H1 (cell line): ENCODE results near the gene MARCHF10. TPM values are rescaled to one million over a fixed set of nuclear protein-coding genes. Genes with fewer than 3 reads are reported as not detected.

Source experiments
- CTCF ChIA-PET: fragments of 300-600 bp; sonication (Branson Sonifier 250); formaldehyde crosslinking; loops from one replicate; lab custom pipeline; 2021; ENCODE audit not compliant: partially characterized antibody; lab: Charles Lee
- POLR2A ChIA-PET: fragments of 300-600 bp; sonication (Branson Sonifier 250); formaldehyde crosslinking; loops from one replicate; lab custom pipeline; 2021; ENCODE audit warnings: inconsistent platforms; ENCODE audit not compliant: partially characterized antibody; lab: Charles Lee
- DNase-seq, 2 experiments: peaks; one replicate each; pipeline versions ENCODE4 v3.0.0 to v3.0.0-alpha.2; 2010 to 2022; ENCODE audit warnings: low spot score in 2 of 2, low read depth in 1 of 2, mixed read lengths in 1 of 2
- FAIRE-seq: peaks from 2 replicates; lab custom pipeline; 2011; peaks lifted over from hg19 to GRCh38; lab: Jason Lieb, UNC
- H2AFZ ChIP-seq: 2 replicates; pipeline ENCODE4 v1.8.1; 2012; ENCODE audit warnings: low read length, inconsistent platforms
- H2AK5ac ChIP-seq: 2 replicates; pipeline ENCODE4 v1.6.1; 2013; ENCODE audit warnings: low read depth, low read length
- H2BK120ac ChIP-seq: replicated peaks from 2 replicates; pipeline ENCODE3; 2013; ENCODE audit warnings: low read depth, low read length, inconsistent platforms
- H2BK12ac ChIP-seq: 2 replicates; pipeline ENCODE4 v1.6.1; 2013; ENCODE audit warnings: low read depth, low read length
- H2BK15ac ChIP-seq: 2 replicates; pipeline ENCODE4 v1.6.1; 2013; ENCODE audit warnings: low read length
- H2BK20ac ChIP-seq: 2 replicates; pipeline ENCODE4 v1.6.1; 2013; ENCODE audit warnings: low read length
- H2BK5ac ChIP-seq: 2 replicates; pipeline ENCODE4 v1.6.1; 2013; ENCODE audit warnings: low read depth, low read length
- H3K14ac ChIP-seq: 2 replicates; pipeline ENCODE4 v1.6.1; 2013; ENCODE audit warnings: inconsistent platforms; ENCODE audit not compliant: insufficient read length
- H3K18ac ChIP-seq: 2 replicates; pipeline ENCODE4 v1.6.1; 2013; ENCODE audit warnings: low read length; ENCODE audit errors: extremely low read depth
- H3K23ac ChIP-seq: 2 replicates; pipeline ENCODE4 v1.6.1; 2013; ENCODE audit warnings: inconsistent platforms; ENCODE audit not compliant: insufficient read length
- H3K23me2 ChIP-seq: 2 replicates; pipeline ENCODE4 v1.6.1; 2013; ENCODE audit warnings: low read depth, low read length
- H3K27ac ChIP-seq: 2 replicates; pipeline ENCODE4 v1.6.1; 2011; ENCODE audit warnings: low read depth, low read length, inconsistent platforms
- H3K27me3 ChIP-seq, 4 experiments: replicated peaks in 1 of 4; 1 replicate in 1 of 4; 2 replicates in 3 of 4; pipeline versions ENCODE4 v1.6.1 to v1.8.1; 2011 to 2013; ENCODE audit warnings: low read length in 3 of 4, mild to moderate bottlenecking in 3 of 4, inconsistent platforms in 2 of 4, mixed read lengths in 2 of 4, moderate library complexity in 1 of 4; ENCODE audit not compliant: control insufficient read depth in 3 of 4, insufficient read depth in 3 of 4; ENCODE audit errors: extremely low read depth in 1 of 4
- H3K36me3 ChIP-seq, 4 experiments: 2 replicates each; pipeline versions ENCODE4 v1.6.1 to v1.8.1; 2011 to 2013; ENCODE audit warnings: mild to moderate bottlenecking in 4 of 4, low read length in 3 of 4, moderate library complexity in 2 of 4, control low read depth in 1 of 4, inconsistent platforms in 1 of 4; ENCODE audit not compliant: insufficient read depth in 4 of 4, control insufficient read depth in 2 of 4
- H3K4ac ChIP-seq: replicated peaks from 2 replicates; pipeline ENCODE3; 2013; ENCODE audit warnings: low read length, low read depth, mixed read lengths, inconsistent platforms; ENCODE audit not compliant: insufficient read length
- H3K4me1 ChIP-seq, 4 experiments: replicated peaks in 1 of 4; 1 replicate in 1 of 4; 2 replicates in 3 of 4; pipeline versions ENCODE4 v1.6.1 to v1.8.1; 2011 to 2013; ENCODE audit warnings: low read length in 3 of 4, inconsistent platforms in 2 of 4, mixed read lengths in 1 of 4; ENCODE audit not compliant: insufficient read depth in 4 of 4, control insufficient read depth in 3 of 4
- H3K4me2 ChIP-seq, 2 experiments: 2 replicates each; pipeline versions ENCODE4 v1.6.1 to v1.8.1; 2011 to 2013; ENCODE audit warnings: low read depth in 2 of 2, low read length in 2 of 2, control low read depth in 1 of 2, inconsistent platforms in 1 of 2, mild to moderate bottlenecking in 1 of 2; ENCODE audit not compliant: insufficient read depth in 1 of 2
- H3K4me3 ChIP-seq, 4 experiments: fragments of 200-600, 300-600 bp in 1 of 4; sonication (generic), shearing (Covaris generic), sonication (Bioruptor Twin) in 1 of 4; 2 replicates each; pipeline versions ENCODE4 v1.5.1 to v1.8.1; 2011 to 2016; ENCODE audit warnings: low read length in 4 of 4, low read depth in 3 of 4, control low read depth in 2 of 4, inconsistent platforms in 2 of 4, mild to moderate bottlenecking in 2 of 4, mixed read lengths in 1 of 4, moderate library complexity in 1 of 4; ENCODE audit not compliant: insufficient read depth in 2 of 4; ENCODE audit errors: extremely low read depth in 1 of 4
- H3K56ac ChIP-seq: replicated peaks from 2 replicates; pipeline ENCODE3; 2013; ENCODE audit warnings: low read depth, mild to moderate bottlenecking, mixed read lengths, low read length, inconsistent platforms; ENCODE audit not compliant: insufficient read length
- H3K79me1 ChIP-seq: 2 replicates; pipeline ENCODE4 v1.6.1; 2013; ENCODE audit warnings: low read depth, low read length, control low read depth
- H3K79me2 ChIP-seq, 2 experiments: 2 replicates each; pipeline versions ENCODE4 v1.6.1 to v1.8.1; 2012 to 2013; ENCODE audit warnings: low read length in 2 of 2, mild to moderate bottlenecking in 2 of 2, inconsistent platforms in 1 of 2; ENCODE audit not compliant: insufficient read depth in 2 of 2, control insufficient read depth in 1 of 2
- H3K9ac ChIP-seq, 4 experiments: replicated peaks in 1 of 4; 1 replicate in 1 of 4; 2 replicates in 3 of 4; pipeline versions ENCODE4 v1.6.1 to v1.8.1; 2011 to 2013; ENCODE audit warnings: low read depth in 3 of 4, low read length in 3 of 4, control low read depth in 2 of 4, mild to moderate bottlenecking in 2 of 4, moderate library complexity in 2 of 4, inconsistent platforms in 1 of 4; ENCODE audit errors: extremely low read depth in 1 of 4
- H3K9me3 ChIP-seq, 2 experiments: 2 replicates each; pipeline versions ENCODE4 v1.6.1 to v1.8.1; 2012 to 2013; ENCODE audit warnings: mild to moderate bottlenecking in 2 of 2, moderate library complexity in 2 of 2, control low read depth in 1 of 2, inconsistent platforms in 1 of 2, low read depth in 1 of 2, low read length in 1 of 2, mixed read lengths in 1 of 2; ENCODE audit not compliant: insufficient read depth in 2 of 2
- H4K20me1 ChIP-seq, 2 experiments: replicated peaks in 1 of 2; 2 replicates each; pipeline versions ENCODE3 to v1.8.1; 2011 to 2013; ENCODE audit warnings: inconsistent platforms in 2 of 2, low read length in 2 of 2, mild to moderate bottlenecking in 1 of 2; ENCODE audit not compliant: insufficient read depth in 2 of 2, control insufficient read depth in 1 of 2
- H4K5ac ChIP-seq: 2 replicates; pipeline ENCODE4 v1.6.1; 2013; ENCODE audit warnings: low read length, low read depth, mixed read lengths, inconsistent platforms; ENCODE audit not compliant: insufficient read length
- H4K8ac ChIP-seq: 2 replicates; pipeline ENCODE4 v1.8.0; 2013; ENCODE audit warnings: mild to moderate bottlenecking, moderate library complexity, low read length, inconsistent platforms; ENCODE audit not compliant: insufficient read depth; ENCODE audit errors: extremely low read depth
- H4K91ac ChIP-seq: replicated peaks from 2 replicates; pipeline ENCODE3; 2013; ENCODE audit warnings: low read length, mixed read lengths, inconsistent platforms; ENCODE audit not compliant: insufficient read length
- BACH1 ChIP-seq: IDR thresholded peaks from 2 replicates; pipeline ENCODE4 v1.6.1; 2012; ENCODE audit warnings: low read length, improper control_type of control experiment
- BRCA1 ChIP-seq: IDR thresholded peaks from 2 replicates; pipeline ENCODE4 v1.6.1; 2012; ENCODE audit warnings: low read depth, low read length, improper control_type of control experiment
- GTF2F1 ChIP-seq: IDR thresholded peaks from 2 replicates; pipeline ENCODE4 v1.6.1; 2012; ENCODE audit warnings: low read depth, low read length, improper control_type of control experiment, borderline replicate concordance
- KDM1A ChIP-seq: fragments of 200-600, 300-600 bp; sonication (generic); IDR thresholded peaks from 2 replicates; pipeline ENCODE4 v1.7.1; 2016; ENCODE audit warnings: mild to moderate bottlenecking, low read length, borderline replicate concordance
- MAFK ChIP-seq: IDR thresholded peaks from 2 replicates; pipeline ENCODE4 v1.6.1; 2012; ENCODE audit warnings: low read depth, mild to moderate bottlenecking, improper control_type of control experiment, low read length
- PHF8 ChIP-seq: fragments of 200-600 bp; sonication (generic); conservative IDR thresholded peaks from 2 replicates; pipeline ENCODE4 v1.7.1; 2012; ENCODE audit warnings: low read depth, mild to moderate bottlenecking, inconsistent platforms, low read length, moderate library complexity
- RXRA ChIP-seq: IDR thresholded peaks from 2 replicates; pipeline ENCODE4 v1.6.1; 2011; ENCODE audit warnings: low read depth, mild to moderate bottlenecking, low read length, moderate library complexity; ENCODE audit not compliant: insufficient read depth
- SIX5 ChIP-seq: IDR thresholded peaks from 2 replicates; pipeline ENCODE4 v1.6.1; 2011; ENCODE audit warnings: mild to moderate bottlenecking, low read depth, low read length
- TAF7 ChIP-seq: optimal IDR thresholded peaks from 2 replicates; pipeline ENCODE3; 2011; ENCODE audit warnings: low read depth, mild to moderate bottlenecking, inconsistent platforms, low read length, moderate library complexity, borderline replicate concordance
- WGBS, 2 experiments: shearing (Covaris generic) in 1 of 2; methylation state at CpG; one replicate each; pipeline versions ENCODE4 v1.1.6 to v1.1.7; 2013 to 2015; ENCODE audit warnings: low lambda C conversion rate in 2 of 2, mixed read lengths in 2 of 2, inconsistent platforms in 1 of 2, low coverage in 1 of 2, missing lambda C conversion rate in 1 of 2; ENCODE audit not compliant: insufficient replicate concordance in 2 of 2, insufficient coverage in 1 of 2, insufficient read length in 1 of 2; ENCODE audit errors: extremely low coverage in 1 of 2, missing lambda C conversion rate in 1 of 2; 5-methylcytosine and 5-hydroxymethylcytosine counted together
- polyA plus RNA-seq, 7 experiments: library from polyadenylated mRNA; depleted of rRNA in 3 of 7; stranded (reverse) in 5 of 7; unstranded in 2 of 7; fragments of >200 nt in 5 of 7; fragments of 200-250 nt in 2 of 7; gene quantifications; 1 replicate in 5 of 7; 2 replicates in 1 of 7; 4 replicates in 1 of 7; pipeline versions ENCODE4 v1.2.1 to v1.2.3, GENCODE V29; 2011 to 2013; ENCODE audit warnings: missing spikeins in 2 of 7, mixed read lengths in 2 of 7
- total RNA-seq: library from RNA; stranded (reverse); fragmentation: NEBNext Ultra II Directional; extraction: Animal tissue kit (Norgen Biotek cat#: 25700); gene quantifications from 2 replicates; pipeline ENCODE4 v1.2.1, GENCODE V29; 2021
- TF ChIP-seq, protein P1 (sequence below), 3 experiments: IDR thresholded peaks; 1 replicate in 2 of 3; 2 replicates in 1 of 3; pipeline versions ENCODE4 v1.5.1 to v1.6.1; 2011; ENCODE audit warnings: low read length in 3 of 3, mild to moderate bottlenecking in 3 of 3, inconsistent platforms in 2 of 3, low read depth in 1 of 3, moderate library complexity in 1 of 3; ENCODE audit not compliant: insufficient read depth in 1 of 3; ENCODE audit errors: control extremely low read depth in 1 of 3

MARCHF10 gene
- total and polyA plus RNA-seq, 2 of the 8 experiments (the other 6 are each of a cell fraction or from before 2014, with no cell fraction given): 0.48 to 0.73 TPM

DNA sequence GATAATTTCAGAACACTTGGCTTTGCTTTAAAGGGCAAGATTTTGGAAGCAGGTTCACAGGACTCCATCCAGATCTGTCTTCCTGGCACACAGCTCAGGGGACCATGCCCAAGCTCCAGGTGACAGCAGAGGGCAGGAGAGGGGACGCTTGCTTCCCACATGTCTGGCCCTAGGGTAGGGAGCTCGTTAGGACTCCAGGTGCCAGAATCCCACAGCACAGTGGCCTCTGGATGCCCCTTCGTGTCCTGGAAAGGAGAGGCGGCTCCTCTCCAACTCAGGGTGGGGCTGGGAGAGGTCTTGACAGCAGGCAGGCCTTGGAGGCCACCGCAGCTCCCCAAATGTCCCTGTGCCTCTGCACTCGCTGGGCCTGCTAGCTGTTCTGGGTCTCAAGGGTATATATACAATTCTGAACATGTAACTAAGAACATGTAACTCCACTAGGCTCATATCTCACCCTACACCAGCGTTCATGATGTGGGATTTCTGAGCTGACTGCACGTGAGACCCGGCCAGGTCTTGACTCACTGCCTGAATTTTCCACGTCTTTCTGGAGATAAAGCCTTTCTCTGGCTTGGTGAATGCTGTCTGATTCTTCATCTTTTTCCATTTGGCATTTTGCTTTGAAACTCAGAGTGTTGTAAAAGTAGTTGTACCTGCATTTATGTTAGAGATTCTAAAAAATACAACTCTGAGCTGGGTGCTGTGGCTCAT is 52.8 kb downstream of the MARCHF10 start:
- H3K23ac ChIP-seq: no peak overlapping the region
- H2AK5ac ChIP-seq: no peak overlapping the region
- DNase-seq: no peak
- H3K4me2 ChIP-seq: no peak overlapping the region
- peak overlapping the region; percentile 63; the same call in 1 of the 2 replicates for H2BK15ac ChIP-seq
- H3K14ac ChIP-seq: no peak overlapping the region
- no peak overlapping the region for H3K4ac ChIP-seq
- no peak overlapping the region for H2BK20ac ChIP-seq
- H3K18ac ChIP-seq: no peak overlapping the region
- H3K36me3 ChIP-seq: no peaks in the 10 kb centered on the region
- H4K91ac ChIP-seq: no peak overlapping the region
- H3K23me2 ChIP-seq: no peaks in the 10 kb centered on the region
- H4K5ac ChIP-seq: no peak overlapping the region
- ChIA-PET POLR2A (no interaction called here), CTCF (interaction anchor here (0.6 to 1.3 kb wide), 10 partner anchors 15 to 240 kb away, joined by 3 to 5 read pairs (median 3); no protein-coding TSS in a partner anchor)
- no peak overlapping the region for H2AFZ ChIP-seq
- H4K8ac ChIP-seq: peak overlapping the region; percentile 45; the same call in 1 of the 2 replicates
- no peak overlapping the region for H2BK12ac ChIP-seq
- H3K27ac ChIP-seq: no peak overlapping the region
- no peak overlapping the region for H3K56ac ChIP-seq
- H2BK120ac ChIP-seq: no peak overlapping the region
- H3K9ac ChIP-seq: no peak overlapping the region
- H3K27me3 ChIP-seq: no peaks in the 10 kb centered on the region
- no peak for FAIRE-seq
- H3K4me3 ChIP-seq: no peak overlapping the region
- H2BK5ac ChIP-seq: no peak overlapping the region
- H3K4me1 ChIP-seq: peaks cover 0 to 10% (median 8%) of the 10 kb centered on the region in 4 experiments; a peak in 5 of 7 replicates
- no peaks in the 10 kb centered on the region for H3K79me1 ChIP-seq
- H3K9me3 ChIP-seq: no peaks in the 10 kb centered on the region
- H4K20me1 ChIP-seq: no peaks in the 10 kb centered on the region
- no peaks in the 10 kb centered on the region for H3K79me2 ChIP-seq
- 90% methylated on average over 10 of the region's 10 CpGs; no CpG with 5 or more reads in 1 of the 2 experiments for WGBS, 2 experiments
- no peak for TF ChIP-seq KDM1A
- TF ChIP-seq MAFK: no peak
- no peak for TF ChIP-seq SIX5
- no peak for TF ChIP-seq RXRA
- no peak for TF ChIP-seq GTF2F1
- TF ChIP-seq PHF8: no peak
- no peak for TF ChIP-seq BRCA1
- TF ChIP-seq BACH1: no peak
- TF ChIP-seq, protein P1, sequence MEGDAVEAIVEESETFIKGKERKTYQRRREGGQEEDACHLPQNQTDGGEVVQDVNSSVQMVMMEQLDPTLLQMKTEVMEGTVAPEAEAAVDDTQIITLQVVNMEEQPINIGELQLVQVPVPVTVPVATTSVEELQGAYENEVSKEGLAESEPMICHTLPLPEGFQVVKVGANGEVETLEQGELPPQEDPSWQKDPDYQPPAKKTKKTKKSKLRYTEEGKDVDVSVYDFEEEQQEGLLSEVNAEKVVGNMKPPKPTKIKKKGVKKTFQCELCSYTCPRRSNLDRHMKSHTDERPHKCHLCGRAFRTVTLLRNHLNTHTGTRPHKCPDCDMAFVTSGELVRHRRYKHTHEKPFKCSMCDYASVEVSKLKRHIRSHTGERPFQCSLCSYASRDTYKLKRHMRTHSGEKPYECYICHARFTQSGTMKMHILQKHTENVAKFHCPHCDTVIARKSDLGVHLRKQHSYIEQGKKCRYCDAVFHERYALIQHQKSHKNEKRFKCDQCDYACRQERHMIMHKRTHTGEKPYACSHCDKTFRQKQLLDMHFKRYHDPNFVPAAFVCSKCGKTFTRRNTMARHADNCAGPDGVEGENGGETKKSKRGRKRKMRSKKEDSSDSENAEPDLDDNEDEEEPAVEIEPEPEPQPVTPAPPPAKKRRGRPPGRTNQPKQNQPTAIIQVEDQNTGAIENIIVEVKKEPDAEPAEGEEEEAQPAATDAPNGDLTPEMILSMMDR (IDR thresholded peaks at IDR 0.05; ENCODE audit: control extremely low read depth in 1 of 3, insufficient read depth in 1 of 3, low read depth in 1 of 3, low read length in 3 of 3): peak; percentile 19 to 40 (median 35); a peak in 2 of 4 replicates
- no peak for TF ChIP-seq TAF7
